Heart right ventricle (tissue), 16 donors: ENCODE data around the gene ADAMTS2. TPM values are rescaled to one million over a fixed set of nuclear protein-coding genes. Genes with fewer than 3 reads are reported as not detected.

Experiments
- ATAC-seq, 8 donors: fragments of 200-7000 bp; cut with Tn5 transposase; one replicate each; pipeline ENCODE4 v1.9.1; 2020; ENCODE audit warnings: mild to moderate bottlenecking in 8 of 8, moderate library complexity in 8 of 8, moderate number of reproducible peaks in 1 of 8
- DNase-seq, 2 donors: peaks; one replicate each; pipeline ENCODE4 v3.0.0-alpha.2; 2020
- H3K27ac ChIP-seq, 10 donors: fragments of 200-600 bp; sonication (generic) in 2 of 10; one replicate each; pipeline versions ENCODE4 v1.5.0 to v1.8.0; 2020 to 2022; ENCODE audit warnings: mild to moderate bottlenecking in 3 of 10
- H3K27me3 ChIP-seq, 7 donors: fragments of 200-600 bp; one replicate each; pipeline ENCODE4 v1.8.0; 2021 to 2022; ENCODE audit warnings: mild to moderate bottlenecking in 2 of 7
- H3K36me3 ChIP-seq, 9 donors: fragments of 200-600 bp; sonication (generic) in 1 of 9; one replicate each; pipeline versions ENCODE4 v1.5.0 to v1.8.0; 2020 to 2022; ENCODE audit warnings: mild to moderate bottlenecking in 2 of 9
- H3K4me1 ChIP-seq, 9 donors: fragments of 200-600 bp; sonication (generic) in 1 of 9; one replicate each; pipeline versions ENCODE4 v1.5.0 to v1.8.0; 2020 to 2022; ENCODE audit warnings: mild to moderate bottlenecking in 4 of 9
- H3K4me3 ChIP-seq, 10 donors: fragments of 200-600 bp; sonication (generic) in 2 of 10; one replicate each; pipeline versions ENCODE4 v1.5.0 to v1.8.0; 2020 to 2022; ENCODE audit warnings: mild to moderate bottlenecking in 7 of 10, moderate library complexity in 2 of 10
- H3K9me3 ChIP-seq, 11 donors: fragments of 200-600 bp in 10 of 11; sonication (generic) in 2 of 11; one replicate each; pipeline versions ENCODE4 v1.5.0 to v1.8.0; 2013 to 2022; ENCODE audit warnings: mild to moderate bottlenecking in 2 of 11, control low read depth in 1 of 11, moderate library complexity in 1 of 11
- CTCF ChIP-seq, 9 donors: fragments of 200-600 bp; sonication (generic) in 2 of 9; IDR thresholded peaks; one replicate each; pipeline versions ENCODE4 v1.5.0 to v1.8.0; 2021 to 2022; ENCODE audit warnings: antibody characterized with exemption in 9 of 9, mild to moderate bottlenecking in 5 of 9, moderate library complexity in 1 of 9
- WGBS, 2 donors: extraction: QIAGEN DNeasy Blood & Tissue Kit; methylation state at CpG; one replicate each; pipeline ENCODE4 v1.1.7; 2013; ENCODE audit warnings: inconsistent platforms in 1 of 2; 5-methylcytosine and 5-hydroxymethylcytosine counted together
- intact Hi-C, 10 donors: fragments of 100-400 bp; cut with DNase I; formaldehyde crosslinking; loops; one replicate each; pipeline versions ENCODE4 v1.11.1 to v1.14.2; 2022
- polyA plus RNA-seq, 2 donors: library from polyadenylated mRNA; stranded (reverse); fragments of 200-250 nt; gene quantifications; one replicate each; pipeline ENCODE4 v1.2.3, GENCODE V29; 2013
- total RNA-seq, 10 donors: library from RNA; stranded (reverse); fragmentation: NEBNext Ultra II Directional in 3 of 10; extraction: Animal tissue kit (Norgen Biotek cat#: 25700) in 3 of 10; gene quantifications; one replicate each; pipeline versions ENCODE4 v1.2.1 to v1.2.4, GENCODE V29; 2021 to 2023
- donor health status: Arrhythmogenic right ventricular cardiomyopathy.
- donor health status: ischemic (EF 13 %, LVEDD 7.1; RV severe dilation, severe dysfunction).
- donor health status: healthy with polysubstance abuse.
- donor health status: DM: no; HTN: yes; CAD: no.
- donor health status: DM: no; HTN: no; CAD: no.
- donor health status: ischemic (EF 25% LVEDD 6.9; RV normal size, moderate dysfunction).
- donor health status: ischemic (EF 25% LVEDD 5.7; RV mildly dilated, moderate dysfunction).
- donor health status: healthy.
- donor health status: DM: yes; HTN: yes; CAD: no.
- donor health status: Ischemic cardiomyopathy.
- donor health status: ischemic (EF 35%, LVEDD 5.7; RV mildly dilated, moderate dysfunction).
- donor health status: nonischemic (EF 11% LVEDD 7.7; RV severe dilation, severe dysfunction).
- donor health status: DM: yes; HTN: yes; CAD: no.
- donor health status: PGD.
- donor health status: ischemic (EF 29% LVEDD 5.4; RV normal size, mild dysfunction).
- donor health status: nonischemic (EF 23%, LVEDD 6.1; RV moderate dilation, normal function).

The ADAMTS2 gene
- total and polyA plus RNA-seq, 12 donors, result 1.7 to 13.5 (median 3.9) TPM

DNA sequence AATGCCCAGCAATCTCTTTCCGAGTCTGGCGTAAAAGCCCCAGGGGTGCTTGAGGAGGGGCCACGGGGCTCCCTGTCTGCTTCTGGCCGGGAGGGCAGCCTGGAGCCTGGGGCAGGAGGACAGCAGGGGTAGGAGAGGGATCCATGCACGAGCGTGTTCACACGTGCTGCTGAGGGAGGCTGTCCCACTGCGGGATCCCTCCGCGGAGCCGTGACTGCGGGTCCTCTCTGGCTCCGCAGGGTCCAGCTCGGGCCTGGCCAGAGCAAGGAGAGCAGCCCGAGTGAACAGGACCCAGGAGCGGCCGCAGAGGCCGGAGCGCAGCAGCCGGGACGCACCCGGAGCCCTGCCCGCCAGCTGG is 206.7 kb downstream of the ADAMTS2 start:
- WGBS, 2 donors, result 77 to 79% methylated on average over 23 of the region's 23 CpGs
- H3K4me1 ChIP-seq, result no peaks in the 10 kb centered on the region
- ATAC-seq, result peak in 1 of 8 donors; percentile 11
- H3K27ac ChIP-seq, result no peak overlapping the region
- TF ChIP-seq CTCF (IDR thresholded peaks at IDR 0.05), result no peak
- intact Hi-C loops, result no loop called here
- no peaks in the 10 kb centered on the region for H3K9me3 ChIP-seq
- H3K4me3 ChIP-seq, result no peak overlapping the region
- DNase-seq, result no peak
- peaks cover 0 to 9% (median 0%) of the 10 kb centered on the region in 7 donors for H3K27me3 ChIP-seq
- H3K36me3 ChIP-seq, result peaks cover 0 to 10% (median 0%) of the 10 kb centered on the region in 9 donors

DNA sequence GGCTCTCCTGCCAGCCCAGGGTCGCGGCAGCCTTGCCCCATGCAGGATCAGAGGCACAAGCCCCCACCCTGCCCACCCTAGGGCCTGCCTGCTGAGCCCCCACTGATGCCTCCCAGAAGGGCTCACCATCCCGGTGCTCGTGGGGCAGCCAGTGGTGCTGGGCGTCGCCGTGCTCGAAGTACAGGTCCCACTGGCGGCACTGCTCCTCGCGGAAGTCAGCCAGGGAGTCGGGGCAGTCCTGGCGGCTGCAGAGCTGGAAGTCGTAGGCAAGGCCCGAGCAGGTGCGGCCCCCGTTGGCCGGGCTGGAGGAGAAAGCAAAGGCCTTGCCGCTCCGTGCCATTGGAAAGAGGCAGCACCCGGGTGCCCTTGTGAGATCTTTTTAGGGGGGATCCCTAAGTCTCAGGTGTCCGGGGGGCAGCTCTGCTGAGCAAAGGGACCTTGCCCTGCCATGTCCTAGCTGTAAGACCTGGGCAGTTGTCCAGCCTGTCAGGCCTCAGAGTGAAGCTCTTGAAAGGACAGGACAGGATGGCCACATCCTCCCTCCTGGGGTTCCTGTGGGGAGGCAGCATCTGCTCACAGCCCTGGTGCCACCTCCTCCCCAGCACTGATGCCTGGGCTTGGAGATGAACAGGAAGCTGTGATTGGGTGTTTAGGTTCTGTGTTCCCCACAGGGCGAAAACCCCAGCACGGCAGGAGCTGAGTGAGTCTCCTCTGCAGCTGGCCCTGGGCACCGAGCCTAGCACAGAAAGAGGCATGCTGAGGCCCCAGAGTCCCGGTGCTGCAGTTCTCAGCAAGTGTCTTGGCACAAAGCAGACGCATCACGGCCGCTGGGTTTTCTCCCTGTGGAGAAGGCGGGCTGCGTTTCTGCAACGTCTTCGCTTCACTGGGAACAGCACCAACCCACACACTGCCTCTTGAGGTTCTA is 207.4 kb downstream of the ADAMTS2 start:
- intact Hi-C loops, result no loop called here
- no peak overlapping the region for H3K27ac ChIP-seq
- H3K9me3 ChIP-seq, result no peaks in the 10 kb centered on the region
- no peak for DNase-seq
- WGBS, 2 donors, result 80 to 84% methylated on average over 33 of the region's 33 CpGs
- H3K4me1 ChIP-seq, result no peaks in the 10 kb centered on the region
- no peak for TF ChIP-seq CTCF (IDR thresholded peaks at IDR 0.05)
- ATAC-seq, result peak in 2 of 8 donors; percentile 10 to 23
- peaks cover 0 to 12% (median 0%) of the 10 kb centered on the region in 9 donors for H3K36me3 ChIP-seq
- no peak overlapping the region for H3K4me3 ChIP-seq
- peaks cover 0 to 9% (median 0%) of the 10 kb centered on the region in 7 donors for H3K27me3 ChIP-seq

DNA sequence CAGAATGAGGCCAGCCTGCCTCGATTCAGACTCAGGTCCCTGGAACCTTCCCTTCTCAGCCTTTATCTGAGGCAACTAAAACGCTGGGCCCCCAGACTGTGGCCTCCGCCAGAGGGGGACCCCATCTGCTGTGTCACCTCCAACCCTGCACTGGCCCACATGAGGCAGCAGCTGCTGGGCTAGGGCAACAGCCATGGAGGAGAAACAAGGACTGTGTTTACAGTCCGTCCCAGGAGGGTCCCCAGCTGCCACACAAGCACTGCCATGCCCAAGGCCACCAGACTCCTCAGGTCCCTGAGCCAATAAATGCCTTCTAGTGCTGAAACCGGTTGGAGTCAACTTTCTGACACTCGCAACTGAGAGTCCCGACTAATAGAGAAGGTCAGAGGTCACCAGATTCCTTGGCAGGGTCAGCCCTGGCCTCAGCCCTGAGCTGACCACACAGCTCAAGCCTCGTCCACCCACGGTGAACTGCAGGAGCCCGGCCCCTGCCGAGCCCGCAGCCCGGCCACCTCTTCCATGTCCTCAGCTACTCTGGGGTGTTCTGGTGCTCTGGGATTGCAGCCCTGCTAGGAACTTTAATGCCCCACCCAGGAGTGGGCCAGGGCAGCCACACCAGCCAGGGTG is 208.1 kb downstream of the ADAMTS2 start:
- H3K9me3 ChIP-seq, result no peaks in the 10 kb centered on the region
- DNase-seq (no peak), ATAC-seq (peak in 1 of 8 donors; percentile 14)
- H3K27ac ChIP-seq, result no peak overlapping the region
- intact Hi-C loops, result no loop called here
- peaks cover 0 to 15% (median 0%) of the 10 kb centered on the region in 9 donors for H3K36me3 ChIP-seq
- no peaks in the 10 kb centered on the region for H3K4me1 ChIP-seq
- H3K4me3 ChIP-seq, result no peak overlapping the region
- TF ChIP-seq CTCF (IDR thresholded peaks at IDR 0.05), result no peak
- peaks cover 0 to 9% (median 0%) of the 10 kb centered on the region in 7 donors for H3K27me3 ChIP-seq
- 79 to 82% methylated on average over 13 of the region's 13 CpGs for WGBS, 2 donors

- H3K36me3 ChIP-seq, result peaks cover 0 to 22% (median 0%) of the 10 kb centered on the region in 9 donors
Measured at GRCh38 chr5:179135441-179136215, 209.6 kb downstream of the ADAMTS2 start.

More at GRCh38 chr5:179135441-179136215, 209.6 kb downstream of the ADAMTS2 start:
- Histone ChIP-seq H3K4me3 (no peak overlapping the region), H3K27me3 (peaks cover 0 to 9% (median 0%) of the 10 kb centered on the region in 7 donors), H3K27ac (no peak overlapping the region), H3K4me1 (no peaks in the 10 kb centered on the region), H3K9me3 (no peaks in the 10 kb centered on the region)
- no peak for TF ChIP-seq CTCF (IDR thresholded peaks at IDR 0.05)
- DNase-seq (no peak), ATAC-seq (no peak)
- 84 to 91% methylated on average over 20 of the region's 20 CpGs for WGBS, 2 donors
- intact Hi-C loops, result no loop called here
